Measurements from ENCODE around the gene RPL29. TPM values are rescaled to one million over a fixed set of nuclear protein-coding genes. Genes with fewer than 3 reads are reported as not detected.

Gene RPL29
- polyA plus RNA-seq, 1 experiment: 1,368 TPM

DNA sequence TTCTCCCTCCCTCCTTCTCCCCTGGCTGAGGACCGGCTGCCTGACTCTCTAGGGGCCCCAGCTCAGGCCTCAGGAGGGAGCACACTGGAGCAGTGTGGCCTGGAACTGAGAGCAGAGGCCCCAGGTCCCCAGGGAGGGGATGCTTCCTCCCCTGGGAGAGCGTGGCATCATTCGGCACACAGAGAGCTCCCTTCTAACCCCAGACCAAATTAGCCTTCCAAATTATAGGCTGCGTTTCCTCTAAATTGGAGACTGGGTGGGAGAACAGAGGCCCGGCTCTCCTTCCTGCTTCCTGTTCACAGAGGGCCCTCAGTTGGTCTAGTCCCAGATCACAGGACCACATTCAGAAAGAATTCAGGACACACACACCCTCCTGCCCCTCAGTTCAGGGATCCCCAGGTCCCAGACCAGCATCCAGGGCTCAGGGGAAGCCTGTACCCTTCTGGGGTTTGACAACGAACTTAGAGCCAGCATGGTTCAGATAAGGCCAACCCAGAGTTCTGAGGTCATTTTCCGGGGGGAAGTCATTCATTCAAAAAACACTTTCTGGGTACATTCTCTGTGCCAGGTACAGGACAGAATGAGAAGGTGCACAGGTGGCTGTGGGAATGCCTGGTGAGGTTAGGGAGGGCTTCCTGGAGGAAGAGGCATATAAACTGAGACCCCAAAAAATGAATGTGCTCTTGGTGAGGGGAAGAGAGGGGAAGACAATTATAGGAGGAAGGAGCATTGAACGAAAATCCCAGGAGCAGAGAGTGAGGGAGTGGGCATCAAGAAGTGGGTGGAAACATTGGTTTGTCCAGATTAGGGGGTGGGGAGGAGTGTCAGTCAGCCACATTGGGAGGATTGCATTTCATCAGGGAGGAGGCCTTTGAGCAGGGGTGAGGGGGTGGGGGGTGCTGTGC is 28.4 kb upstream of the RPL29 start:
- no peak for DNase-seq (ENCODE audit: low read depth, low spot score)
- Histone ChIP-seq H3K9me3 (ENCODE audit: control insufficient read depth, insufficient read depth, low read length) (no peaks in the 10 kb centered on the region; the same call in 1 of the 2 replicates), H3K27ac (ENCODE audit: low read depth, low read length) (no peak overlapping the region), H3K4me3 (ENCODE audit: low read depth, low read length) (no peak overlapping the region), H3K27me3 (ENCODE audit: control insufficient read depth, insufficient read depth, low read length) (no peaks in the 10 kb centered on the region)
- POLR2A ChIA-PET: no interaction called here
- CTCF ChIA-PET: no interaction called here
- TF ChIP-seq CTCF (IDR thresholded peaks at IDR 0.05; ENCODE audit: low read depth, low read length): no peak

- POLR2A ChIA-PET: no interaction called here
- no peak for TF ChIP-seq CTCF (IDR thresholded peaks at IDR 0.05; ENCODE audit: low read depth, low read length)
- H3K9me3 ChIP-seq (ENCODE audit: control insufficient read depth, insufficient read depth, low read length): no peaks in the 10 kb centered on the region; the same call in 1 of the 2 replicates
- H3K4me3 ChIP-seq (ENCODE audit: low read depth, low read length): no peak overlapping the region
- CTCF ChIA-PET: interaction anchor here (1.4 kb wide), 2 partner anchors 19 to 22 kb away, joined by 3 read pairs; no protein-coding TSS in a partner anchor
- DNase-seq (ENCODE audit: low read depth, low spot score): no peak
- H3K27me3 ChIP-seq (ENCODE audit: control insufficient read depth, insufficient read depth, low read length): no peaks in the 10 kb centered on the region
- H3K27ac ChIP-seq (ENCODE audit: low read depth, low read length): no peak overlapping the region
Measured at GRCh38 chr3:52023101-52023770, 27.5 kb upstream of the RPL29 start.

GRCh38 chr3:52022323-52023100 is 26.8 kb upstream of the RPL29 start:
- POLR2A ChIA-PET: interaction anchor here (1.1 to 1.5 kb wide), 2 partner anchors 27 to 34 kb away, joined by 3 to 4 read pairs; partner anchors contain the start of genes DUSP7 and RPL29
- CTCF ChIA-PET: interaction anchor here (1.4 to 1.5 kb wide), 3 partner anchors 18 to 101 kb away, joined by 3 to 5 read pairs (median 3); no protein-coding TSS in a partner anchor
- no peak for TF ChIP-seq CTCF (IDR thresholded peaks at IDR 0.05; ENCODE audit: low read depth, low read length)
- no peak overlapping the region for H3K27ac ChIP-seq (ENCODE audit: low read depth, low read length)
- no peak for DNase-seq (ENCODE audit: low read depth, low spot score)
- no peaks in the 10 kb centered on the region for H3K27me3 ChIP-seq (ENCODE audit: control insufficient read depth, insufficient read depth, low read length)
- no peaks in the 10 kb centered on the region; the same call in 1 of the 2 replicates for H3K9me3 ChIP-seq (ENCODE audit: control insufficient read depth, insufficient read depth, low read length)
- H3K4me3 ChIP-seq (ENCODE audit: low read depth, low read length): no peak overlapping the region

DNA sequence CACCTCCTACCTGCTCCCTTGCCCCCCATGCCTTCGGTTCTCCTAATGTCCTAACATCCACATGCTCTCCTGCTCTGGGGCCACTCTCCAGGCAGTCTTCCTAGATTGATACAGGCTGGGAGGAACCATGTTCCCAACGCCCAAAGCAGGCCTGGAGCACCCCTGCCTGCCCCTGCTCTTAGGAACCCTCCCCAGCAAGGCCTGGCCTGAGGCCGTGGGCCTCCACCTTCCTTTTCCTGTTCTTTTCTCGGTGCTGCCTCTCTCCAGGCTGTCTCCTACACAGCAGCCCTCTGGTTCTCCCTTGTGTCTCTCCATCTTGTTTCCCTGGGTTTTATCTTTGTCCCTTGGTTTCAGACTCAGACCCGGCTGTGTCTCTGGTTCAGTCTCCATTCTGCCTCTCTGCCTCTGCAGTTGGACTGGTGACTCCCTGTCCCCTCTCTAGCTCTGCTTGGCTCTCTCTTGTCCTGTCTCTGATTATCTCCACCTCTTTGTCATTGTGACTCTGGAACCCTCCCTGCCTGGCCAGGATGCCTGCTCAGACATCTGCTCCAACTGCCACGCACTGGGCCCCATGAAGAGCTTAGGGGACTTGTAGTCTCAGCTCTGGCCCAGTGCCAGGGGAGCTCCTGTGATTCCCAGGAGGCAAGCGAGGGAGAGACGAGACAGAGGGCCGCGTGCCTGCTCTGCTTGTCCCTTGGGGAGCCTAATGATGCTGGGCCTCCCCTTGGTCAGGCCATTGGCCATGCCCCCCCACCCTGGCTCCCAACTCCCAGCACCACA is 26.0 kb upstream of the RPL29 start:
- POLR2A ChIA-PET: interaction anchor here (1.1 to 1.5 kb wide), 2 partner anchors 26 to 35 kb away, joined by 3 to 4 read pairs; partner anchors contain the start of genes DUSP7 and RPL29
- TF ChIP-seq CTCF (IDR thresholded peaks at IDR 0.05; ENCODE audit: low read depth, low read length): no peak
- Histone ChIP-seq H3K4me3 (ENCODE audit: low read depth, low read length) (no peak overlapping the region), H3K27ac (ENCODE audit: low read depth, low read length) (no peak overlapping the region), H3K27me3 (ENCODE audit: control insufficient read depth, insufficient read depth, low read length) (no peaks in the 10 kb centered on the region), H3K9me3 (ENCODE audit: control insufficient read depth, insufficient read depth, low read length) (no peaks in the 10 kb centered on the region; the same call in 1 of the 2 replicates)
- CTCF ChIA-PET: interaction anchor here (1.4 to 1.5 kb wide), 3 partner anchors 17 to 101 kb away, joined by 3 to 5 read pairs (median 3); no protein-coding TSS in a partner anchor
- no peak for DNase-seq (ENCODE audit: low read depth, low spot score)

All from AG04450 (cell line).